Heart right ventricle (tissue), 16 donors: ENCODE data around the gene PNO1. TPM values are rescaled to one million over a fixed set of nuclear protein-coding genes. Genes with fewer than 3 reads are reported as not detected.

Source experiments
- ATAC-seq, 8 donors: fragments of 200-7000 bp; cut with Tn5 transposase; one replicate each; pipeline ENCODE4 v1.9.1; 2020; ENCODE audit warnings: mild to moderate bottlenecking in 8 of 8, moderate library complexity in 8 of 8, moderate number of reproducible peaks in 1 of 8
- DNase-seq, 2 donors: peaks; one replicate each; pipeline ENCODE4 v3.0.0-alpha.2; 2020
- H3K27ac ChIP-seq, 10 donors: fragments of 200-600 bp; sonication (generic) in 2 of 10; one replicate each; pipeline versions ENCODE4 v1.5.0 to v1.8.0; 2020 to 2022; ENCODE audit warnings: mild to moderate bottlenecking in 3 of 10
- H3K27me3 ChIP-seq, 7 donors: fragments of 200-600 bp; one replicate each; pipeline ENCODE4 v1.8.0; 2021 to 2022; ENCODE audit warnings: mild to moderate bottlenecking in 2 of 7
- H3K36me3 ChIP-seq, 9 donors: fragments of 200-600 bp; sonication (generic) in 1 of 9; one replicate each; pipeline versions ENCODE4 v1.5.0 to v1.8.0; 2020 to 2022; ENCODE audit warnings: mild to moderate bottlenecking in 2 of 9
- H3K4me1 ChIP-seq, 9 donors: fragments of 200-600 bp; sonication (generic) in 1 of 9; one replicate each; pipeline versions ENCODE4 v1.5.0 to v1.8.0; 2020 to 2022; ENCODE audit warnings: mild to moderate bottlenecking in 4 of 9
- H3K4me3 ChIP-seq, 10 donors: fragments of 200-600 bp; sonication (generic) in 2 of 10; one replicate each; pipeline versions ENCODE4 v1.5.0 to v1.8.0; 2020 to 2022; ENCODE audit warnings: mild to moderate bottlenecking in 7 of 10, moderate library complexity in 2 of 10
- H3K9me3 ChIP-seq, 11 donors: fragments of 200-600 bp in 10 of 11; sonication (generic) in 2 of 11; one replicate each; pipeline versions ENCODE4 v1.5.0 to v1.8.0; 2013 to 2022; ENCODE audit warnings: mild to moderate bottlenecking in 2 of 11, control low read depth in 1 of 11, moderate library complexity in 1 of 11
- CTCF ChIP-seq, 9 donors: fragments of 200-600 bp; sonication (generic) in 2 of 9; IDR thresholded peaks; one replicate each; pipeline versions ENCODE4 v1.5.0 to v1.8.0; 2021 to 2022; ENCODE audit warnings: antibody characterized with exemption in 9 of 9, mild to moderate bottlenecking in 5 of 9, moderate library complexity in 1 of 9
- WGBS, 2 donors: extraction: QIAGEN DNeasy Blood & Tissue Kit; methylation state at CpG; one replicate each; pipeline ENCODE4 v1.1.7; 2013; ENCODE audit warnings: inconsistent platforms in 1 of 2; 5-methylcytosine and 5-hydroxymethylcytosine counted together
- intact Hi-C, 10 donors: fragments of 100-400 bp; cut with DNase I; formaldehyde crosslinking; loops; one replicate each; pipeline versions ENCODE4 v1.11.1 to v1.14.2; 2022
- polyA plus RNA-seq, 2 donors: library from polyadenylated mRNA; stranded (reverse); fragments of 200-250 nt; gene quantifications; one replicate each; pipeline ENCODE4 v1.2.3, GENCODE V29; 2013
- total RNA-seq, 10 donors: library from RNA; stranded (reverse); fragmentation: NEBNext Ultra II Directional in 3 of 10; extraction: Animal tissue kit (Norgen Biotek cat#: 25700) in 3 of 10; gene quantifications; one replicate each; pipeline versions ENCODE4 v1.2.1 to v1.2.4, GENCODE V29; 2021 to 2023
- donor health status: Arrhythmogenic right ventricular cardiomyopathy.
- donor health status: ischemic (EF 13 %, LVEDD 7.1; RV severe dilation, severe dysfunction).
- donor health status: healthy with polysubstance abuse.
- donor health status: DM: no; HTN: yes; CAD: no.
- donor health status: DM: no; HTN: no; CAD: no.
- donor health status: ischemic (EF 25% LVEDD 6.9; RV normal size, moderate dysfunction).
- donor health status: ischemic (EF 25% LVEDD 5.7; RV mildly dilated, moderate dysfunction).
- donor health status: healthy.
- donor health status: DM: yes; HTN: yes; CAD: no.
- donor health status: Ischemic cardiomyopathy.
- donor health status: ischemic (EF 35%, LVEDD 5.7; RV mildly dilated, moderate dysfunction).
- donor health status: nonischemic (EF 11% LVEDD 7.7; RV severe dilation, severe dysfunction).
- donor health status: DM: yes; HTN: yes; CAD: no.
- donor health status: PGD.
- donor health status: ischemic (EF 29% LVEDD 5.4; RV normal size, mild dysfunction).
- donor health status: nonischemic (EF 23%, LVEDD 6.1; RV moderate dilation, normal function).

PNO1 gene
- total and polyA plus RNA-seq, 12 donors = 4.4 to 13.5 (median 8.6) TPM

DNA sequence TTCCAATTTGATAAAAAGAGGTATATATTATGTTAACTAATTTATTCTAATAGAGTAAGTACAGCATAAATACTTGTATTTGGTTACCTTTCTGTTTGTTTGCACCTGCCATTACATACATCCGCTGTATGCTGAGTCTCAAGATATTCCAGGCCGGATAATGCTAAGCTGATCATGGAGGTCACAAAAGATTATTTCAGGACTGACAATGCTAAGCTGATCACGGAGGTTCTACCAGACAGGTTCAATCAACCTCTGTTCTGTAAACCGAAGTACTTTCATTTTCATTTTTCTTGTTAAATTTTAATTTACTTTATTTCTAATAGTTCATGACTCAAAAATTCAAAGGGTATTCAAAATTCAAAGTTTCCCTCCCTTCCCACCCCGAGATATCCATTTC, 31.1 kb downstream of the PNO1 start:
- no peak for TF ChIP-seq CTCF (IDR thresholded peaks at IDR 0.05)
- no peak for DNase-seq
- Histone ChIP-seq H3K9me3 (no peaks in the 10 kb centered on the region), H3K36me3 (peaks cover 0 to 34% (median 0%) of the 10 kb centered on the region in 9 donors), H3K27me3 (no peaks in the 10 kb centered on the region), H3K27ac (no peak overlapping the region), H3K4me1 (peaks cover 0 to 53% (median 13%) of the 10 kb centered on the region in 9 donors), H3K4me3 (no peak overlapping the region)
- ATAC-seq = no peak
- WGBS, 2 donors = 68 to 80% methylated on average over 5 of the region's 5 CpGs
- intact Hi-C loops = no loop called here

- no peak for ATAC-seq
- Histone ChIP-seq H3K36me3 (peaks cover 0 to 20% (median 0%) of the 10 kb centered on the region in 9 donors), H3K4me1 (peaks cover 0 to 66% (median 21%) of the 10 kb centered on the region in 9 donors), H3K27ac (no peak overlapping the region), H3K9me3 (no peaks in the 10 kb centered on the region), H3K4me3 (no peak overlapping the region), H3K27me3 (no peaks in the 10 kb centered on the region)
- no peak for TF ChIP-seq CTCF (IDR thresholded peaks at IDR 0.05)
- WGBS, 2 donors = 89% methylated on average over 15 of the region's 15 CpGs
- DNase-seq = no peak
- intact Hi-C loops = loop anchor here in 7 of 10 donors (5.0 to 10.0 kb wide), 5 partner anchors 55 to 252 kb away; no protein-coding TSS in a partner anchor
Observed at GRCh38 chr2:68189991-68190784, 32.5 kb downstream of the PNO1 start.

- ATAC-seq = no peak
- no peak overlapping the region for H3K27ac ChIP-seq
- intact Hi-C loops = loop anchor here in 7 of 10 donors (5.0 to 10.0 kb wide), 5 partner anchors 54 to 251 kb away; no protein-coding TSS in a partner anchor
- no peaks in the 10 kb centered on the region for H3K27me3 ChIP-seq
- H3K9me3 ChIP-seq = no peaks in the 10 kb centered on the region
- H3K4me3 ChIP-seq = no peak overlapping the region
- H3K4me1 ChIP-seq = peaks cover 0 to 76% (median 26%) of the 10 kb centered on the region in 9 donors
- TF ChIP-seq CTCF (IDR thresholded peaks at IDR 0.05) = no peak
- peaks cover 0 to 13% (median 0%) of the 10 kb centered on the region in 9 donors for H3K36me3 ChIP-seq
- no peak for DNase-seq
- WGBS, 2 donors = 73 to 76% methylated on average over 3 of the region's 3 CpGs
Observed at GRCh38 chr2:68190991-68191731, 33.5 kb downstream of the PNO1 start.

DNA sequence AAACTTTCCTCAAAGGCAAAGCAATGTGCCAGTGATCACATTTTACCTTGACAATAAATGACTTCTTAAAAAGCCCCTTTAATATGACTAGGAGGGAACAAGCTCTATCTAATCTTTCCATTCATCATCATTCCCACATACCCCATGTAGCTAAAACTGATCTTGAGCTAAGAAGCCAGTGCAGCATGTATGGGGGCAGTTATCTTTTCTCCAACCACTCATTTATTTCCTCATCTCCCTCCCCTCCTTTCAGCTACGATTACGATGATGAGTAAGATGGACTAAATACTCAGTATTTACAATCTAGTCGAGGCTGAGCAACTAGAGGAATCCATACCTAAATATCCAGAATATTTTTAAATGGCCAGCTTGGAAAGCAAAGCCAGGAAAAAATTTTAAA, 35.5 kb downstream of the PNO1 start:
- H3K27me3 ChIP-seq = no peaks in the 10 kb centered on the region
- no peak for DNase-seq
- H3K36me3 ChIP-seq = no peaks in the 10 kb centered on the region
- no peaks in the 10 kb centered on the region for H3K9me3 ChIP-seq
- 70 to 71% methylated on average over 3 of the region's 3 CpGs for WGBS, 2 donors
- no peak overlapping the region for H3K4me3 ChIP-seq
- TF ChIP-seq CTCF (IDR thresholded peaks at IDR 0.05) = no peak
- intact Hi-C loops = loop anchor here in 7 of 10 donors (5.0 to 10.0 kb wide), 5 partner anchors 52 to 249 kb away; no protein-coding TSS in a partner anchor
- no peak overlapping the region for H3K27ac ChIP-seq
- no peak for ATAC-seq
- H3K4me1 ChIP-seq = peaks cover 0 to 91% (median 31%) of the 10 kb centered on the region in 9 donors
